AG20443 (cell line): ENCODE results near the gene CLTB.

ENCODE experiments used
- DNase-seq: peaks from one replicate; pipeline ENCODE4 v3.0.0; 2012; ENCODE audit warnings: low spot score, mixed read lengths

Gene CLTB

GRCh38 chr5:176401281-176402205 lies 14.8 kb downstream of the CLTB start:
- DNase-seq: no peak

GRCh38 chr5:176400382-176401156 lies 15.8 kb downstream of the CLTB start:
- no peak for DNase-seq

- DNase-seq: no peak
Measured at GRCh38 chr5:176397736-176398420, 18.5 kb downstream of the CLTB start.

GRCh38 chr5:176396330-176396729 lies 20.0 kb downstream of the CLTB start:
- DNase-seq: no peak

GRCh38 chr5:176394881-176395675 lies 21.3 kb downstream of the CLTB start:
- no peak for DNase-seq

- no peak for DNase-seq
Measured at GRCh38 chr5:176394096-176394495, 22.2 kb downstream of the CLTB start.

GRCh38 chr5:176392526-176392925 lies 23.8 kb downstream of the CLTB start:
- no peak for DNase-seq

- DNase-seq: no peak
Measured at GRCh38 chr5:176391999-176392398, 24.3 kb downstream of the CLTB start.

- no peak for DNase-seq
Measured at GRCh38 chr5:176391479-176391878, 24.9 kb downstream of the CLTB start.

GRCh38 chr5:176389135-176390123 lies 26.9 kb downstream of the CLTB start:
- DNase-seq: no peak

- peak; percentile 98 for DNase-seq
Measured at GRCh38 chr5:176388444-176389134, 27.8 kb downstream of the CLTB start, which contains the start of the genes HIGD2A and NOP16. Gene HIGD2A, plus strand, starts transcription at chr5:176388751. Its CDS starts 69 bp downstream, at chr5:176388820. Gene NOP16, minus strand, starts transcription at chr5:176388598. Its CDS starts 59 bp downstream, at chr5:176388539.

- DNase-seq: peak; percentile 16
Measured at GRCh38 chr5:176388003-176388443, 28.3 kb downstream of the CLTB start.

- DNase-seq: no peak
Measured at GRCh38 chr5:176387384-176387925, 28.9 kb downstream of the CLTB start.

- DNase-seq: no peak
Measured at GRCh38 chr5:176386491-176386890, 29.8 kb downstream of the CLTB start.

- DNase-seq: no peak
Measured at GRCh38 chr5:176384991-176385390, 31.3 kb downstream of the CLTB start.

- no peak for DNase-seq
Measured at GRCh38 chr5:176384366-176384930, 31.9 kb downstream of the CLTB start.

GRCh38 chr5:176383961-176384360 lies 32.4 kb downstream of the CLTB start:
- no peak for DNase-seq

GRCh38 chr5:176383248-176383905 lies 33.0 kb downstream of the CLTB start:
- no peak for DNase-seq
